GM11168 (cell line): Measurements from ENCODE around the gene RHBDD2.
"Not testable (repeated sequence)": the region's sequence is repeated elsewhere in the genome, so short reads cannot be mapped to it uniquely, and the experiment has no call there.

Experiments used
- in situ Hi-C: fragments of 300-500 bp; cut with MboI; formaldehyde crosslinking; loops from one replicate; pipeline ENCODE4 v1.12.0; 2022; ENCODE audit warnings: low sequenced_read_pairs; ENCODE audit not compliant: unreplicated experiment

The RHBDD2 gene

GRCh38 chr7:75878769-75879611 lies at the start of gene RHBDD2:
TSS of gene RHBDD2 (plus strand) at chr7:75879034. CDS start at chr7:75879083, 49 bp downstream.
- in situ Hi-C loops, result loop anchor here (10.0 kb wide), 1 partner anchor 146 kb away; no protein-coding TSS in a partner anchor

GRCh38 chr7:75829656-75830055 lies 49.2 kb upstream of the RHBDD2 start:
- in situ Hi-C loops, result not testable (repeated sequence)

- in situ Hi-C loops, result no loop called here
These were observed 47.9 kb upstream of the RHBDD2 start for GRCh38 chr7:75830978-75831377.

GRCh38 chr7:75833662-75834061 lies 45.2 kb upstream of the RHBDD2 start:
- in situ Hi-C loops, result not testable (repeated sequence)

GRCh38 chr7:75835688-75836285 lies 43.0 kb upstream of the RHBDD2 start:
- in situ Hi-C loops, result no loop called here

- in situ Hi-C loops, result no loop called here
These were observed 42.0 kb upstream of the RHBDD2 start for GRCh38 chr7:75836798-75837197.

GRCh38 chr7:75838281-75838930 lies 40.4 kb upstream of the RHBDD2 start:
- in situ Hi-C loops, result not testable (repeated sequence)

GRCh38 chr7:75840029-75840428 lies 38.8 kb upstream of the RHBDD2 start:
- in situ Hi-C loops, result no loop called here

GRCh38 chr7:75842836-75843446 lies 35.9 kb upstream of the RHBDD2 start:
- in situ Hi-C loops, result no loop called here

- in situ Hi-C loops, result no loop called here
These were observed 35.2 kb upstream of the RHBDD2 start for GRCh38 chr7:75843613-75844116.

- in situ Hi-C loops, result no loop called here
These were observed 34.7 kb upstream of the RHBDD2 start for GRCh38 chr7:75844158-75844557.

- in situ Hi-C loops, result not testable (repeated sequence)
These were observed 33.7 kb upstream of the RHBDD2 start for GRCh38 chr7:75845132-75845531.

GRCh38 chr7:75847707-75848106 lies 31.1 kb upstream of the RHBDD2 start:
- in situ Hi-C loops, result no loop called here

- in situ Hi-C loops, result no loop called here
These were observed 29.3 kb upstream of the RHBDD2 start for GRCh38 chr7:75849573-75849972.

GRCh38 chr7:75850235-75850634 lies 28.6 kb upstream of the RHBDD2 start:
- in situ Hi-C loops, result no loop called here

- in situ Hi-C loops, result no loop called here
These were observed 24.6 kb upstream of the RHBDD2 start for GRCh38 chr7:75854233-75854632.

GRCh38 chr7:75854813-75855345 lies 24.0 kb upstream of the RHBDD2 start:
- in situ Hi-C loops, result not testable (repeated sequence)

- in situ Hi-C loops, result no loop called here
These were observed 22.3 kb upstream of the RHBDD2 start for GRCh38 chr7:75856536-75856935.

- in situ Hi-C loops, result no loop called here
These were observed 20.4 kb upstream of the RHBDD2 start for GRCh38 chr7:75858410-75858809.

- in situ Hi-C loops, result no loop called here
These were observed 17.2 kb upstream of the RHBDD2 start for GRCh38 chr7:75861636-75862035.
